PC-9 (cell line): ENCODE measurements around the gene HHLA2.

ENCODE experiments used
- CTCF ChIP-seq: fragments of 200-600 bp; sonication (generic); conservative IDR thresholded peaks from 2 replicates; pipeline ENCODE4 v1.6.1; 2017; ENCODE audit warnings: mixed run types, antibody characterized with exemption, mild to moderate bottlenecking, moderate library complexity
- EZH2 ChIP-seq: fragments of 200-600 bp; sonication (generic); IDR thresholded peaks from 2 replicates; pipeline ENCODE4 v1.8.0; 2017; ENCODE audit warnings: antibody characterized with exemption, low read depth

GRCh38 chr3:108378153-108378951 lies 82.0 kb downstream of the HHLA2 start:
- TF ChIP-seq CTCF (no peak), EZH2 (no peak)
